ENCODE measurements around the gene TMEM117. TPM values are rescaled to one million over a fixed set of nuclear protein-coding genes. Genes with fewer than 3 reads are reported as not detected.

TMEM117 gene
- total RNA-seq, 1 experiment from 2014 or later: 8.2 TPM

- no peak overlapping the region for H3K27ac ChIP-seq
- no peaks in the 10 kb centered on the region for H3K27me3 ChIP-seq (replicated peaks)
- DNase-seq (ENCODE audit: low read depth in 1 of 2, low spot score in 2 of 2): no peak
- no peak overlapping the region for H3K4me3 ChIP-seq
- no peaks in the 10 kb centered on the region for H3K4me1 ChIP-seq (replicated peaks)
- H3K9me3 ChIP-seq (replicated peaks): no peaks in the 10 kb centered on the region
- no peaks in the 10 kb centered on the region for H3K36me3 ChIP-seq
Observed at GRCh38 chr12:44387581-44387980, 551.7 kb downstream of the TMEM117 start.

GRCh38 chr12:44389038-44389437, 553.2 kb downstream of the TMEM117 start:
- Histone ChIP-seq H3K4me3 (no peak overlapping the region), H3K27ac (no peak overlapping the region), H3K36me3 (no peaks in the 10 kb centered on the region)

GRCh38 chr12:44389896-44390295, 554.0 kb downstream of the TMEM117 start:
- Histone ChIP-seq H3K9me3 (replicated peaks) (no peaks in the 10 kb centered on the region), H3K36me3 (no peaks in the 10 kb centered on the region), H3K27me3 (replicated peaks) (no peaks in the 10 kb centered on the region), H3K4me3 (no peak overlapping the region), H3K4me1 (replicated peaks) (no peaks in the 10 kb centered on the region), H3K27ac (no peak overlapping the region)
- no peak for DNase-seq (ENCODE audit: low read depth in 1 of 2, low spot score in 2 of 2)

More at GRCh38 chr12:44389038-44389437, 553.2 kb downstream of the TMEM117 start:
- no peak for DNase-seq (ENCODE audit: low read depth in 1 of 2, low spot score in 2 of 2)
- H3K9me3 ChIP-seq (replicated peaks): no peaks in the 10 kb centered on the region
- no peaks in the 10 kb centered on the region for H3K4me1 ChIP-seq (replicated peaks)
- no peaks in the 10 kb centered on the region for H3K27me3 ChIP-seq (replicated peaks)

GRCh38 chr12:44397631-44398030, 561.8 kb downstream of the TMEM117 start:
- Histone ChIP-seq H3K9me3 (replicated peaks) (no peaks in the 10 kb centered on the region; the same call in 1 of the 2 replicates), H3K27me3 (replicated peaks) (no peaks in the 10 kb centered on the region), H3K36me3 (no peaks in the 10 kb centered on the region), H3K4me3 (no peak overlapping the region), H3K4me1 (replicated peaks) (no peaks in the 10 kb centered on the region), H3K27ac (no peak overlapping the region)
- DNase-seq (ENCODE audit: low read depth in 1 of 2, low spot score in 2 of 2): no peak

GRCh38 chr12:44403185-44403584, 567.3 kb downstream of the TMEM117 start:
- Histone ChIP-seq H3K27me3 (replicated peaks) (no peaks in the 10 kb centered on the region), H3K4me1 (replicated peaks) (no peaks in the 10 kb centered on the region), H3K4me3 (no peak overlapping the region)

GRCh38 chr12:44405297-44405696, 569.4 kb downstream of the TMEM117 start:
- Histone ChIP-seq H3K27ac (no peak overlapping the region), H3K36me3 (no peaks in the 10 kb centered on the region), H3K4me1 (replicated peaks) (no peaks in the 10 kb centered on the region), H3K27me3 (replicated peaks) (no peaks in the 10 kb centered on the region), H3K4me3 (no peak overlapping the region), H3K9me3 (replicated peaks) (no peaks in the 10 kb centered on the region; the same call in 1 of the 2 replicates)
- DNase-seq (ENCODE audit: low read depth in 1 of 2, low spot score in 2 of 2): no peak

More at GRCh38 chr12:44403185-44403584, 567.3 kb downstream of the TMEM117 start:
- Histone ChIP-seq H3K36me3 (no peaks in the 10 kb centered on the region), H3K27ac (no peak overlapping the region), H3K9me3 (replicated peaks) (no peaks in the 10 kb centered on the region; the same call in 1 of the 2 replicates)
- DNase-seq (ENCODE audit: low read depth in 1 of 2, low spot score in 2 of 2): no peak

GRCh38 chr12:44422559-44422958, 586.7 kb downstream of the TMEM117 start:
- Histone ChIP-seq H3K27me3 (replicated peaks) (no peaks in the 10 kb centered on the region), H3K4me1 (replicated peaks) (no peaks in the 10 kb centered on the region), H3K4me3 (no peak overlapping the region), H3K9me3 (replicated peaks) (no peaks in the 10 kb centered on the region), H3K36me3 (no peaks in the 10 kb centered on the region), H3K27ac (no peak overlapping the region)
- no peak for DNase-seq (ENCODE audit: low read depth in 1 of 2, low spot score in 2 of 2)

GRCh38 chr12:44428825-44429224, 592.9 kb downstream of the TMEM117 start:
- Histone ChIP-seq H3K36me3 (no peaks in the 10 kb centered on the region), H3K4me1 (replicated peaks) (no peaks in the 10 kb centered on the region), H3K27ac (no peak overlapping the region), H3K9me3 (replicated peaks) (no peaks in the 10 kb centered on the region), H3K4me3 (no peak overlapping the region), H3K27me3 (replicated peaks) (no peaks in the 10 kb centered on the region)
- no peak for DNase-seq (ENCODE audit: low read depth in 1 of 2, low spot score in 2 of 2)

GRCh38 chr12:44431647-44432343, 595.9 kb downstream of the TMEM117 start:
- Histone ChIP-seq H3K4me3 (no peak overlapping the region), H3K27me3 (replicated peaks) (no peaks in the 10 kb centered on the region), H3K9me3 (replicated peaks) (no peaks in the 10 kb centered on the region), H3K4me1 (replicated peaks) (no peaks in the 10 kb centered on the region), H3K27ac (no peak overlapping the region), H3K36me3 (no peaks in the 10 kb centered on the region)
- DNase-seq (ENCODE audit: low read depth in 1 of 2, low spot score in 2 of 2): no peak

GRCh38 chr12:44433659-44434058, 597.8 kb downstream of the TMEM117 start:
- no peak for DNase-seq (ENCODE audit: low read depth in 1 of 2, low spot score in 2 of 2)

GRCh38 chr12:44436756-44437155, 600.9 kb downstream of the TMEM117 start:
- no peak overlapping the region for H3K27ac ChIP-seq
- no peaks in the 10 kb centered on the region for H3K36me3 ChIP-seq
- no peak for DNase-seq (ENCODE audit: low read depth in 1 of 2, low spot score in 2 of 2)
- H3K27me3 ChIP-seq (replicated peaks): no peaks in the 10 kb centered on the region
- H3K4me3 ChIP-seq: no peak overlapping the region
- H3K4me1 ChIP-seq (replicated peaks): no peaks in the 10 kb centered on the region
- H3K9me3 ChIP-seq (replicated peaks): no peaks in the 10 kb centered on the region

More at GRCh38 chr12:44433659-44434058, 597.8 kb downstream of the TMEM117 start:
- Histone ChIP-seq H3K36me3 (no peaks in the 10 kb centered on the region), H3K27me3 (replicated peaks) (no peaks in the 10 kb centered on the region), H3K9me3 (replicated peaks) (no peaks in the 10 kb centered on the region), H3K27ac (no peak overlapping the region), H3K4me1 (replicated peaks) (no peaks in the 10 kb centered on the region), H3K4me3 (no peak overlapping the region)

Other genes with a start within 250 kb of the TMEM117 start
- 16.0 and 16.5 TPM in 2 replicates for gene PUS7L, start 77.3 kb upstream of the TMEM117 start, total RNA-seq (2014; rRNA removed; shearing (Covaris generic))
- gene IRAK4, start 77.1 kb upstream of the TMEM117 start, total RNA-seq (2014; rRNA removed; shearing (Covaris generic)): 19.2 and 25.8 TPM in 2 replicates
- 135 and 203 TPM in 2 replicates for gene TWF1, start 29.8 kb upstream of the TMEM117 start, total RNA-seq (2014; rRNA removed; shearing (Covaris generic))

Measured in SJSA1 (cell line).